IMR-90 (cell line): Measurements from ENCODE around the gene TFAP2A. TPM values are rescaled to one million over a fixed set of nuclear protein-coding genes. Genes with fewer than 3 reads are reported as not detected.

Experiments
- ATAC-seq: fragments of 200-7000 bp; cut with Tn5 transposase; 2 replicates; pipeline ENCODE4 v1.9.1; 2020; ENCODE audit warnings: low read depth, mild to moderate bottlenecking, moderate library complexity
- BruUV-seq: library from RNA; stranded (reverse); fragments of 400-500 nt; replicated peaks from 2 replicates; lab custom pipeline; 2021; lab: Mats Ljungman, UMichigan
- CTCF ChIA-PET: fragments of 300-600 bp; formaldehyde crosslinking; extraction: SDS; loops from one replicate; lab custom pipeline; 2021; ENCODE audit warnings: antibody characterized with exemption; lab: Yijun Ruan, JAX
- POLR2A ChIA-PET: fragments of 300-600 bp; sonication (Branson Sonifier 250); formaldehyde crosslinking; loops from one replicate; lab custom pipeline; 2022; ENCODE audit warnings: antibody characterized with exemption; ENCODE audit not compliant: unreplicated experiment; lab: Charles Lee
- DNase-seq: peaks from one replicate; pipeline ENCODE4 v3.0.0; 2013
- H2AFZ ChIP-seq: replicated peaks from 2 replicates; pipeline ENCODE3; 2013; ENCODE audit warnings: low read length, mild to moderate bottlenecking; ENCODE audit not compliant: poor library complexity
- H2AK5ac ChIP-seq: 2 replicates; pipeline ENCODE4 v1.6.1; 2013; ENCODE audit warnings: low read depth, low read length, inconsistent platforms
- H2AK9ac ChIP-seq: replicated peaks from 2 replicates; pipeline ENCODE3; 2013; ENCODE audit warnings: mild to moderate bottlenecking, low read depth, low read length, moderate library complexity; ENCODE audit not compliant: poor library complexity
- H2BK120ac ChIP-seq: 2 replicates; pipeline ENCODE4 v1.6.1; 2013; ENCODE audit warnings: low read depth, low read length, inconsistent platforms
- H2BK15ac ChIP-seq: 3 replicates; pipeline ENCODE4 v1.6.1; 2013; ENCODE audit warnings: low read depth, low read length, inconsistent platforms
- H2BK20ac ChIP-seq: 2 replicates; pipeline ENCODE4 v1.6.1; 2013; ENCODE audit warnings: low read depth, mild to moderate bottlenecking, inconsistent platforms, low read length, moderate library complexity
- H2BK5ac ChIP-seq: 2 replicates; pipeline ENCODE4 v1.6.1; 2013; ENCODE audit warnings: mild to moderate bottlenecking, low read depth, low read length, inconsistent platforms; ENCODE audit not compliant: poor library complexity, severe bottlenecking
- H3K14ac ChIP-seq: replicated peaks from 2 replicates; pipeline ENCODE4 v1.6.1; 2013; ENCODE audit warnings: low read depth, low read length, inconsistent platforms
- H3K18ac ChIP-seq: 2 replicates; pipeline ENCODE4 v1.6.1; 2013; ENCODE audit warnings: low read depth, low read length, control low read depth
- H3K23ac ChIP-seq: 2 replicates; pipeline ENCODE4 v1.6.1; 2013; ENCODE audit warnings: low read depth, low read length, inconsistent platforms
- H3K27ac ChIP-seq: 2 replicates; pipeline ENCODE4 v1.5.1; 2013; ENCODE audit warnings: mild to moderate bottlenecking, control low read depth, low read length; ENCODE audit not compliant: insufficient read depth
- H3K27me3 ChIP-seq: 2 replicates; pipeline ENCODE4 v1.6.1; 2013; ENCODE audit warnings: low read length; ENCODE audit not compliant: control insufficient read depth, insufficient read depth
- H3K36me3 ChIP-seq: 2 replicates; pipeline ENCODE4 v1.6.1; 2013; ENCODE audit warnings: low read length, mixed read lengths; ENCODE audit not compliant: control insufficient read depth, insufficient read depth
- H3K4ac ChIP-seq: 2 replicates; pipeline ENCODE4 v1.6.1; 2013; ENCODE audit warnings: low read depth, low read length, inconsistent platforms
- H3K4me1 ChIP-seq: 2 replicates; pipeline ENCODE4 v1.6.1; 2013; ENCODE audit warnings: low read length, mixed read lengths; ENCODE audit not compliant: control insufficient read depth, insufficient read depth
- H3K4me2 ChIP-seq: 2 replicates; pipeline ENCODE4 v1.6.1; 2013; ENCODE audit warnings: low read depth, mild to moderate bottlenecking, control low read depth, low read length, moderate library complexity
- H3K4me3 ChIP-seq: 2 replicates; pipeline ENCODE4 v1.5.1; 2013; ENCODE audit warnings: low read depth, mild to moderate bottlenecking, control low read depth, low read length, moderate library complexity; ENCODE audit not compliant: insufficient read depth
- H3K56ac ChIP-seq: 2 replicates; pipeline ENCODE4 v1.6.1; 2013; ENCODE audit warnings: low read length, inconsistent platforms; ENCODE audit not compliant: insufficient read depth; ENCODE audit errors: extremely low read depth
- H3K79me1 ChIP-seq, 2 experiments: 2 replicates each; pipeline ENCODE4 v1.6.1; 2013; ENCODE audit warnings: low read length in 2 of 2, inconsistent platforms in 1 of 2, low read depth in 1 of 2
- H3K9ac ChIP-seq: 2 replicates; pipeline ENCODE4 v1.6.1; 2013; ENCODE audit warnings: low read depth, low read length, control low read depth
- H3K9me1 ChIP-seq: 2 replicates; pipeline ENCODE4 v1.6.1; 2013; ENCODE audit warnings: low read length, inconsistent platforms; ENCODE audit not compliant: insufficient read depth
- H3K9me3 ChIP-seq: 2 replicates; pipeline ENCODE4 v1.6.1; 2013; ENCODE audit warnings: low read length; ENCODE audit not compliant: control insufficient read depth, insufficient read depth
- H4K20me1 ChIP-seq: 2 replicates; pipeline ENCODE4 v1.6.1; 2013; ENCODE audit warnings: low read length, inconsistent platforms; ENCODE audit not compliant: insufficient read depth
- H4K5ac ChIP-seq: 2 replicates; pipeline ENCODE4 v1.6.1; 2013; ENCODE audit warnings: mild to moderate bottlenecking, low read depth, low read length, control low read depth
- H4K8ac ChIP-seq, 2 experiments: 2 replicates each; pipeline ENCODE4 v1.6.1; 2013; ENCODE audit warnings: low read depth in 2 of 2, low read length in 2 of 2, control low read depth in 1 of 2, inconsistent platforms in 1 of 2
- H4K91ac ChIP-seq: 2 replicates; pipeline ENCODE4 v1.6.1; 2013; ENCODE audit warnings: low read depth, low read length, inconsistent platforms; ENCODE audit not compliant: insufficient read depth
- CEBPB ChIP-seq: IDR thresholded peaks from 2 replicates; pipeline ENCODE4 v1.6.1; 2012; ENCODE audit warnings: low read depth, low read length, improper control_type of control experiment
- MAFK ChIP-seq: IDR thresholded peaks from 2 replicates; pipeline ENCODE4 v1.6.1; 2012; ENCODE audit warnings: low read depth, low read length, improper control_type of control experiment
- MAZ ChIP-seq: IDR thresholded peaks from 2 replicates; pipeline ENCODE4 v1.6.1; 2012; ENCODE audit warnings: low read depth, mild to moderate bottlenecking, low read length, improper control_type of control experiment, moderate library complexity, borderline replicate concordance
- RAD21 ChIP-seq: IDR thresholded peaks from 2 replicates; pipeline ENCODE4 v1.6.1; 2012; ENCODE audit warnings: low read length, improper control_type of control experiment
- RFX5 ChIP-seq: IDR thresholded peaks from 2 replicates; pipeline ENCODE4 v1.8.0; 2012; ENCODE audit warnings: low read depth, mild to moderate bottlenecking, low read length, moderate library complexity
- SMC3 ChIP-seq: fragments of 150-350 bp; IDR thresholded peaks from 2 replicates; pipeline ENCODE4 v1.6.1; 2016; ENCODE audit warnings: low read depth, mild to moderate bottlenecking, antibody characterized with exemption, low read length, moderate library complexity
- WGBS, 2 experiments: methylation state at CpG; one replicate each; pipeline versions ENCODE4 v1.1.5 to v1.1.7; 2013; ENCODE audit warnings: missing lambda C conversion rate in 2 of 2; ENCODE audit not compliant: insufficient read length in 1 of 2; ENCODE audit errors: extremely low coverage in 2 of 2; 5-methylcytosine and 5-hydroxymethylcytosine counted together
- dilution Hi-C: fragments of 300-500 bp; cut with HindIII; formaldehyde crosslinking; loops from one replicate; pipeline ENCODE4 v1.14.3; 2018; ENCODE audit warnings: low sequenced_read_pairs; ENCODE audit not compliant: unreplicated experiment
- in situ Hi-C: fragments of 300-500 bp; cut with MboI; formaldehyde crosslinking; loops from 3 replicates; pipeline ENCODE4 v1.14.3; 2019; ENCODE audit warnings: low sequenced_read_pairs, inconsistent platforms, mixed read lengths
- intact Hi-C: fragments of 100-400 bp; cut with micrococcal nuclease; formaldehyde crosslinking; loops from 2 replicates; pipeline ENCODE4 v1.10.0; 2022
- polyA plus RNA-seq, 3 experiments: library from polyadenylated mRNA; depleted of rRNA; stranded (reverse); fragments of >200 nt; gene quantifications; 2 replicates each; pipeline ENCODE4 v1.2.3, GENCODE V29; 2012; ENCODE audit warnings: low replicate concordance in 1 of 3
- total RNA-seq: library from RNA; depleted of rRNA; stranded (reverse); fragments of >200 nt; gene quantifications from 2 replicates; pipeline ENCODE4 v1.2.3, GENCODE V29; 2012
- TF ChIP-seq, protein P1 (sequence below): fragments of 150-350 bp; IDR thresholded peaks from 2 replicates; pipeline ENCODE4 v1.6.1; 2017; ENCODE audit warnings: mild to moderate bottlenecking, antibody characterized with exemption, low read length, low read depth
- TF ChIP-seq, protein P2 (sequence below): fragments of 150-350 bp; IDR thresholded peaks from 2 replicates; pipeline ENCODE4 v1.6.1; 2016; ENCODE audit warnings: low read depth, mild to moderate bottlenecking, low read length, moderate library complexity, borderline replicate concordance

The TFAP2A gene
- total and polyA plus RNA-seq, 2 of the 4 experiments (the other 2 are of a cell fraction), result 0.72 to 7.1 TPM

DNA sequence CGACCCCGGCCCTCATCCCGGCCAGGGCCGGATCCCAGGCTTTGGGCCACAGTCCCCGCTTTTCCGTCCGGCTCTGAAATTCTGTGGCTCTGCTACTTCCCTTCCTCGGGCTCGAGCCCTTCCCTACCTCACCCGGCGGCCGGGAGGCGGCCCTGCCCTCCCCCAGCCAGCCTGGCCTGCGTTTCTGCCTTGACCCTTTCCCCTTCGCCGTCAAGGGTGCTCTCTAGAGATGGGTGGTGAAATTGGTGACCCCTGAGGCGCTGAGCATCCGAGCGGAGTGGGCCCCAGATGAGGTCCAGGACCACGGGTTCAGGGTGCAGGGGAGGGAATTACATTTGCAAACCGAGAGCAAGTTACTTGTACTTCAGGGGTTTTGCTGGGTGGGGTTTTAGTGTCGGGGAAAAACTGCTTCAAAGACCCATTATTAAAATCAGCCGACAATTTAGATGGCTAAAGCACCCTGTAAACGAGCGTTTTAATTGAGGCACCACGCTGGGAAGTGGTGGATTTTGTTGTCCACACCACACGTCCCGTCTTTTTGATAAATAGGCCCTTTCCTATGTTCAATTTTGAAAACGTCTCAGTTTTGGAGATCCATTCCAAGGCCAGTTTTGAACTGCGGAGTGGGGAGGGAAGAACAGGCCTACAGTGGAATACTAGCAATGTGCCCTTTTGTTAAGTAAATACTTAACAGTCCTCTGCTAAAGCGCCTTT, 9.9 kb downstream of the TFAP2A start:
- peak overlapping the region; percentile 89 to 97 for H4K8ac ChIP-seq
- H2AK9ac ChIP-seq, result peak overlapping the region; percentile 94
- peak overlapping the region; percentile 6 for H2BK5ac ChIP-seq
- ChIA-PET CTCF (no interaction called here), POLR2A (no interaction called here)
- no peak for DNase-seq
- H3K18ac ChIP-seq, result peak overlapping the region; percentile 12; the same call in 1 of the 2 replicates
- WGBS, 2 experiments, result 23% methylated on average over 6 of the region's 31 CpGs; no CpG with 5 or more reads in 1 of the 2 experiments
- no peak overlapping the region for H3K56ac ChIP-seq
- H3K4ac ChIP-seq, result peak overlapping the region; percentile 64
- H2BK120ac ChIP-seq, result peak overlapping the region; percentile 56
- peak overlapping the region; percentile 43 for H3K9ac ChIP-seq
- H3K9me3 ChIP-seq, result no peaks in the 10 kb centered on the region
- H3K27ac ChIP-seq, result peak overlapping the region; percentile 41
- H3K9me1 ChIP-seq, result 0 out of 2 replicates have a peak, but pooled peaks cover 4% of the 10 kb centered on the region
- dilution Hi-C loops, result no loop called here
- peak overlapping the region; percentile 39 for H4K5ac ChIP-seq
- no TSS peak for BruUV-seq
- H3K4me1 ChIP-seq, result peaks cover 2% of the 10 kb centered on the region
- no peak overlapping the region for H2BK20ac ChIP-seq
- peak overlapping the region; percentile 63 for H3K4me2 ChIP-seq
- TF ChIP-seq MAZ, result no peak
- TF ChIP-seq, protein P1, sequence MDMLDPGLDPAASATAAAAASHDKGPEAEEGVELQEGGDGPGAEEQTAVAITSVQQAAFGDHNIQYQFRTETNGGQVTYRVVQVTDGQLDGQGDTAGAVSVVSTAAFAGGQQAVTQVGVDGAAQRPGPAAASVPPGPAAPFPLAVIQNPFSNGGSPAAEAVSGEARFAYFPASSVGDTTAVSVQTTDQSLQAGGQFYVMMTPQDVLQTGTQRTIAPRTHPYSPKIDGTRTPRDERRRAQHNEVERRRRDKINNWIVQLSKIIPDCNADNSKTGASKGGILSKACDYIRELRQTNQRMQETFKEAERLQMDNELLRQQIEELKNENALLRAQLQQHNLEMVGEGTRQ, result no peak
- no peak for TF ChIP-seq SMC3
- TF ChIP-seq CEBPB, result no peak
- TF ChIP-seq RAD21, result no peak
- TF ChIP-seq, protein P2, sequence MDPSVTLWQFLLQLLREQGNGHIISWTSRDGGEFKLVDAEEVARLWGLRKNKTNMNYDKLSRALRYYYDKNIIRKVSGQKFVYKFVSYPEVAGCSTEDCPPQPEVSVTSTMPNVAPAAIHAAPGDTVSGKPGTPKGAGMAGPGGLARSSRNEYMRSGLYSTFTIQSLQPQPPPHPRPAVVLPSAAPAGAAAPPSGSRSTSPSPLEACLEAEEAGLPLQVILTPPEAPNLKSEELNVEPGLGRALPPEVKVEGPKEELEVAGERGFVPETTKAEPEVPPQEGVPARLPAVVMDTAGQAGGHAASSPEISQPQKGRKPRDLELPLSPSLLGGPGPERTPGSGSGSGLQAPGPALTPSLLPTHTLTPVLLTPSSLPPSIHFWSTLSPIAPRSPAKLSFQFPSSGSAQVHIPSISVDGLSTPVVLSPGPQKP, result no peak
- no peak for TF ChIP-seq RFX5
- no peak for TF ChIP-seq MAFK
- no peak overlapping the region for H2BK15ac ChIP-seq
- peak overlapping the region; percentile 66; the same call in 1 of the 2 replicates for H4K91ac ChIP-seq
- peaks cover 3% of the 10 kb centered on the region; the same call in 1 of the 2 replicates for H3K36me3 ChIP-seq
- no peaks in the 10 kb centered on the region; the same call in 1 of the 2 replicates for H4K20me1 ChIP-seq
- peak overlapping the region; percentile 48 for H3K4me3 ChIP-seq
- in situ Hi-C loops, result loop anchor here (25.0 kb wide), 2 partner anchors 868 to 1968 kb away; partner anchors contain the start of gene SLC35B3
- peaks cover 9% of the 10 kb centered on the region for H3K27me3 ChIP-seq
- H3K79me1 ChIP-seq, result peaks cover 0 to 9% of the 10 kb centered on the region in 2 experiments; a peak in 1 of 4 replicates
- peak overlapping the region; percentile 64; the same call in 1 of the 2 replicates for H3K14ac ChIP-seq
- 0 out of 2 replicates have a peak overlapping the region, but pooled peaks have one; percentile 38 for H3K23ac ChIP-seq
- peak overlapping the region; percentile 90 for H2AFZ ChIP-seq
- H2AK5ac ChIP-seq, result peak overlapping the region; percentile 32; the same call in 1 of the 2 replicates
- intact Hi-C loops, result loop anchor here (5.0 to 10.0 kb wide), 2 partner anchors 88 to 260 kb away; no protein-coding TSS in a partner anchor
- ATAC-seq, result no peak; the same call in 1 of the 2 replicates
